DOHH2 (cell line): ENCODE data around the gene ALK.

Experiments
- EZH2phosphoT487 ChIP-seq: fragments of 200-600 bp; sonication (generic); IDR thresholded peaks from 2 replicates; pipeline ENCODE4 v1.6.1; 2017; ENCODE audit warnings: borderline replicate concordance, mild to moderate bottlenecking, antibody characterized with exemption, low read length, moderate library complexity, mixed read lengths
- TF ChIP-seq, protein P1 (sequence below): fragments of 200-600 bp; sonication (generic); IDR thresholded peaks from one replicate; pipeline ENCODE4 v1.5.1; 2014; ENCODE audit warnings: antibody characterized with exemption, mild to moderate bottlenecking, low read depth, low read length; ENCODE audit not compliant: poor library complexity, severe bottlenecking

DNA sequence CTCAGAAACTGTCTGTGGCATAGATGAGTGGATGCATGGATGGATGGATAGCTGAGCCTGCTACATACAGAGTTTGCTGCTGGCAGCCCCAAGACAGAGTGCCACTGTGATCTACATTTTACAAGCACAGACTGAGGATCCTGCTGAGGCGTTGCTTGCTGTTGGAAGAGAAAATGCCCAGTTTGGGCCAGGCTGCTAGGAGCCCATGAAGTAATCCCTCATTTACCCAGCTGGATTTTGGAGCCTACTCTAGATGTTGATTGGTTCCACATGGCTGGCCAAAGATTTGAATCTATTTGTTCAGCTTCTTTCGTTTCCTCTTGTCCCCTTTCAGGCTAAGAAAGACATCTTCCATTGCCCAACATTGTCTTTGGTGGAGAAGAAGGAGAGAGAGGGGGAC lies 544.8 kb downstream of the ALK start:
- no peak for TF ChIP-seq EZH2phosphoT487
- TF ChIP-seq, protein P1, sequence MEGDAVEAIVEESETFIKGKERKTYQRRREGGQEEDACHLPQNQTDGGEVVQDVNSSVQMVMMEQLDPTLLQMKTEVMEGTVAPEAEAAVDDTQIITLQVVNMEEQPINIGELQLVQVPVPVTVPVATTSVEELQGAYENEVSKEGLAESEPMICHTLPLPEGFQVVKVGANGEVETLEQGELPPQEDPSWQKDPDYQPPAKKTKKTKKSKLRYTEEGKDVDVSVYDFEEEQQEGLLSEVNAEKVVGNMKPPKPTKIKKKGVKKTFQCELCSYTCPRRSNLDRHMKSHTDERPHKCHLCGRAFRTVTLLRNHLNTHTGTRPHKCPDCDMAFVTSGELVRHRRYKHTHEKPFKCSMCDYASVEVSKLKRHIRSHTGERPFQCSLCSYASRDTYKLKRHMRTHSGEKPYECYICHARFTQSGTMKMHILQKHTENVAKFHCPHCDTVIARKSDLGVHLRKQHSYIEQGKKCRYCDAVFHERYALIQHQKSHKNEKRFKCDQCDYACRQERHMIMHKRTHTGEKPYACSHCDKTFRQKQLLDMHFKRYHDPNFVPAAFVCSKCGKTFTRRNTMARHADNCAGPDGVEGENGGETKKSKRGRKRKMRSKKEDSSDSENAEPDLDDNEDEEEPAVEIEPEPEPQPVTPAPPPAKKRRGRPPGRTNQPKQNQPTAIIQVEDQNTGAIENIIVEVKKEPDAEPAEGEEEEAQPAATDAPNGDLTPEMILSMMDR, result no peak
